HG03066 (cell line): ENCODE data around the gene HOXD13.

Experiments used
- ATAC-seq: cut with Tn5 transposase; IDR thresholded peaks from one replicate; pipeline ENCODE4 v1.9.1; 2021; ENCODE audit warnings: low read depth; ENCODE audit not compliant: unreplicated experiment

HOXD13 gene

GRCh38 chr2:176093145-176093897, 800 bp downstream of the HOXD13 start:
- no peak for ATAC-seq

DNA sequence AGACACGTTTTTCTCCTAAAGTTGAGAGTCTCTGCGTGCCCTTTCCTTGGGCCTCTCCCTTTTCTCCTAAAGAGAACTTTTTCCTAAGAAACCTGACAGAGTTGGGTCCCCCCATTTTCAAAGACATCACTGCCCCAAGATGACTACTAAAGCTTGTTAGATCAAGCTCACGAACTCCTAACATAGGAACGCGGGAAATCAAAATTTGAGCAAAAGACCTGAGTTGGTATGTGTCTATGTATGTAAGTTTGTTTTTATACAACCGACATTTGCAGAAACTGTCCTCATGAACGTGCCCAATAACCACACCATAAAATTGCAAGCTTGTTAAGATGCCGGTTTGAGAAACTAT, 1.4 kb downstream of the HOXD13 start:
- ATAC-seq, result no peak

GRCh38 chr2:176094349-176094748, 1.8 kb downstream of the HOXD13 start:
- ATAC-seq, result no peak

- no peak for ATAC-seq
These were observed 2.9 kb downstream of the HOXD13 start for GRCh38 chr2:176095421-176095820.

DNA sequence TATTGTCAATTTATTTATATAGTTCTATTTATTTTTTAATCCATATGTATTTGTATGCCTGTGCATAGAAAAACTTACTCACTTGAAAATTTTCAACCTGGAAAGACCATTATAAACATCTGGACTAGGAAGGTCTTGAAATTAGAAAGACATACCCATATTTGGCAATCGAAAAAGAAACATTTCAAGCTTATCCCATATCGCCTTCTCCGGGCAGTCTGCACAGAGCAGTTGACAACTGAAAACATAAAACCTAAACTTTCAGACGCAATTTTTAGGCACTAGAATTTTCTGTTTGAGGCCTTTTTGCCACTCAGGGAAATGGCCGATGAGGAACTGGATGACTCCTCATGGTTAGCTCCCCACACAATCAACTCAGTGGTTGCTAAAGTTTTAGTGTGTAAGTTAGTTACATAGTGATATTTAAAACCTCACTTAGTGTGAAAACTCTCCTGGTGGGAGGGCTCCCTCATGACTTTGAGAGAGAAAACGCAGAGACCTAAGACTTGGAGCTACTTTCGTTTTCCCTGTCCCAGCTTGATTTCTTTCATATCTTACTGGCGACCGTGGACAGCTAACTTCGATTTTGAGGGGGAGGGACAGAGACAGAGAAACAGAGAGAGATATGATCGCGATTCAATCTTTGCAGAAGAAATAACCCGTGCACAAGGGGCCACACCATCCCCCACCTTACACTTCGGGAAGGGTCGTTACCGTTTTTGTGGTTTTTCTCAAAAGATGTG, 3.9 kb downstream of the HOXD13 start:
- ATAC-seq, result no peak

- peak; percentile 84 for ATAC-seq
These were observed 4.7 kb downstream of the HOXD13 start for GRCh38 chr2:176096986-176097819.

DNA sequence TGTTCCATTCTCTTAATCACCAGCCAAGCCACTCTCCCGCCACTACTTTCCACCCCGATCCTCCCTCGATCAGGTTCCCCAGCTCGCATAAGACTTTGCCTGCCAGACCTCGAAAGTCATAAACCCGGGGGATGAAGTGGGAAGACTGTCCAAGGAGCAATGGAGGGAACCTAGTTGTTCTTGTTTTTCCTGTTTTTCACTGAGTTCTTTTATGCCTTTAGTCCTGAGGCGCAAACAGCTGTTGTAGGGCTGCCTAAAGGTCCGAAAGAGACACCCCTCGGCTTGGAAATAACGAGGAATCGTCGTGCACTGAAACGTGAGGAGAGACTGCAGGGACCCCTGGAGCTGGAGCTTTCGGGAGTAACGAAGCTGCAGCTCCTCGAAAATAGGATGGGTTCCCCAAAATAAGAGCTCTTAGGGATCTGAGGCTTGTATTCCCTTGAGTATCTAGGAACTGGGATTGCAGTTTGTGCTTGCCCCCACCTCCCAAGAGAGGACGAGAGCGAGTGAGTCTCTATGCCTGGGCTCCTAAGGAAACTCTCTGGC, 5.4 kb downstream of the HOXD13 start:
- ATAC-seq, result no peak

DNA sequence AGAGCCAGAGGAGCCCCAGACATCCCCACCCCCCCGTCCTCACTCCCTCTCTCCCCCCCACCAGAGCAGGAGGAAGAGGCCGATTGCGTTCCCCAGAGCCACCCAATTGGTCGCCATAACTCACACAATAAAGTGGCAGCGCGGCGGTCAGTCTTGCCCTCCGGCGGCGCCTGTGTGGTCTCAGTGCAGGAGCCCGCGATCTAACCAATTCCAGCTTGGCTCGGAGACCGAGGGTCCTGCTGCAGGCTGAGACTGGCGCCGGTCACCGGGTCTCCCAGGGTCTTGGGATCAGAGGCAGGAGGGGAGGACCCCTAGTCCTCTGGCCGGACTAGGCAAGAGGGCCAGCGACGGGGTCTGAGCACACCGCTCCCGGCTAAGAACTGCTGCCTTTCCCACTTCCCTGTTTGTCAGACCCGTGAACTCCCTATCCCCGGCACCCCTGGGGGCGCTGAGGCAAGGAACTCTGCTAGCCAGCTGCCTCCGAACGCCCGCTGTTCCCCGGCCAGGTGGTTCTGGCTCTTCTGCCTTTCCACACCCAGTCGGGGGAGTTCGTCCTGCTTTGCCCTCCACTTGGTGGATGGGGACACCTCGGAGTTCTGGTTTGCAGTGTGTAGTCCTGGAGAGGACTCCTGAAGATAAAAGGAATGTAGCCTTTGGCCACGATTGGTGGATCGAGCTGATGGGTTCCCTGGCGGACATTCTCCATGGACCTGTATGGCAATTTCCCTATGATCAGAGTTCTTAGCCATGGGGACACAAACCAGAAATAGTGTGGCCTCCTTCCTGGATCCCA, 6.0 kb downstream of the HOXD13 start:
- ATAC-seq, result no peak

- ATAC-seq, result no peak
These were observed 6.7 kb downstream of the HOXD13 start for GRCh38 chr2:176099159-176099727.

DNA sequence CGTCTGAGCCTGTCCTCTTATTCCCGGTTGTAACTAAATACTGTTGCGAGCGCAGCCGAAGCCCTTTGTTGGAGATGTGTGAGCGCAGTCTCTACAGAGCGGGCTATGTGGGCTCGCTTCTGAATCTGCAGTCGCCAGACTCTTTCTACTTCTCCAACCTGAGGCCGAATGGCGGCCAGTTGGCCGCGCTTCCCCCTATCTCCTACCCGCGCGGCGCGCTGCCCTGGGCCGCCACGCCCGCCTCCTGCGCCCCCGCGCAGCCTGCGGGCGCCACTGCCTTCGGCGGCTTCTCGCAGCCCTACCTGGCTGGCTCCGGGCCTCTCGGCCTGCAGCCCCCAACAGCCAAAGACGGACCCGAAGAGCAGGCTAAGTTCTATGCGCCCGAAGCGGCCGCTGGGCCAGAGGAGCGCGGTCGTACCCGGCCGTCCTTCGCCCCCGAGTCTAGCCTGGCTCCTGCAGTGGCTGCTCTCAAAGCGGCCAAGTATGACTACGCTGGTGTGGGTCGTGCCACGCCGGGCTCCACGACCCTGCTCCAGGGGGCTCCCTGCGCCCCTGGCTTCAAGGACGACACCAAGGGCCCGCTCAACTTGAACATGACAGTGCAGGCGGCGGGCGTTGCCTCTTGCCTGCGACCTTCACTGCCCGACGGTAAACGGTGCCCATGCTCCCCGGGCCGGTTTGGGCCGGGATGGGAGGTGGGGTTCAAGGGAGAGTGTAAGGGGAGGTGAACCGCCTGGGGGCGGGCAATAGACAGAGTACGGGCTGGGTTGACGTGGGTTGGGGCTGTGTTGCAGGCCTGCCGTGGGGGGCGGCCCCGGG, 7.4 kb downstream of the HOXD13 start, which contains the start of gene HOXD12:
Gene HOXD12, plus strand, starts transcription at position 68 of the 819 bp plus-strand sequence. Its CDS starts 7 bp downstream, at position 75.
- no peak for ATAC-seq

DNA sequence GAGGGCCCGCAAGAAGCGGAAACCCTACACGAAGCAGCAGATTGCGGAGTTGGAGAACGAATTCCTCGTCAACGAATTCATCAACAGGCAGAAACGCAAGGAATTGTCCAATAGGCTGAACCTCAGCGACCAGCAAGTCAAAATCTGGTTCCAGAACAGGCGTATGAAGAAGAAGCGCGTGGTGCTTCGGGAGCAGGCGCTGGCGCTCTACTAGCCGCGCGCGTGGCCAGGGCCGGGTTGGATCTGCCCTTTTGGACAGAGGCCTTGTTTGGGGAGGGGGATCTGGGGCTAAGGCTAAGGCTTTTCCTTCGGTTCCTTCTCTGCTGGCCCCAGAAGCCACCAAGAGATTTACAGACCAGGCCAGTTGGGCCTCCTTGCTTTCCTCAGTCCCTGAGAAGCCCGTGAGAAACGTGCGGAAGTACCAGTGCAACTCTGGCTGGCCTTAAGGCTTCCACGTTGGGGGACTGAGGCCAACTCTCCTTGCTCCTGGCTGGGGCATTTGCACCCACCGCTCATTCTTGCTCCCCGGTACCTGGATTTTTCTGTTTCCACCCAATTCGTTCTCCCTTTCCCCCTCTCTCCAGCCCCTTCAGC, 8.1 kb downstream of the HOXD13 start:
- ATAC-seq, result no peak

DNA sequence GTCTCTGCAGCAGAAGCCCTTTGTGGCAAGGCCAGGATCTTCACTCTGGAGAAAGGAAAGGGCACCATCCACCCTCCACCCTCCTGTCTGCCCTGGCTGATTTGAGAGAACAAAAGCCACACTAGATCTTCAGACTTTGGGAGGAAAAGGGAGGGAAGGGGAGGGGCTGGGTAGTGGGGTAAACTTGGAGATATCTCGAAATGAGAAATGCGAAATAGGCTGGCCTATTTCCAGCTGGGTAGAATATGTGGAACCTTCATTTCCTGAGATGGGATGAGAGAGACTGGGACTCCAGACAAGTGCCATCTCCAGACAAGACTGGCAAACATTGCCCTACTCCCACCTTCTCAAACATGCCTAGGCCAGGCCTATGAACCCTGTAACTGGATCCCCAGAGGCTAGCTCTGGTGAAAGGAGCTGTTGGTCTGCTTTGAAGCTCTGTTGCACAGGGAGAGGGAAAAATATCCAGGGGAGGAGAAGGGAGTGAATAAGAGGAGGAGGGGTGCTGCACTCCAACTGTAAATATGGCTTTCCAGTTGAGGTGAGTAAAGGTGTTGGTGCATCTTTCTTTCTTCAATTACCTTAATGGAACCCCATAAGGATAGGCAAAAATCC, 8.8 kb downstream of the HOXD13 start:
- ATAC-seq, result no peak

- no peak for ATAC-seq
These were observed 9.3 kb downstream of the HOXD13 start for GRCh38 chr2:176101842-176102241.

DNA sequence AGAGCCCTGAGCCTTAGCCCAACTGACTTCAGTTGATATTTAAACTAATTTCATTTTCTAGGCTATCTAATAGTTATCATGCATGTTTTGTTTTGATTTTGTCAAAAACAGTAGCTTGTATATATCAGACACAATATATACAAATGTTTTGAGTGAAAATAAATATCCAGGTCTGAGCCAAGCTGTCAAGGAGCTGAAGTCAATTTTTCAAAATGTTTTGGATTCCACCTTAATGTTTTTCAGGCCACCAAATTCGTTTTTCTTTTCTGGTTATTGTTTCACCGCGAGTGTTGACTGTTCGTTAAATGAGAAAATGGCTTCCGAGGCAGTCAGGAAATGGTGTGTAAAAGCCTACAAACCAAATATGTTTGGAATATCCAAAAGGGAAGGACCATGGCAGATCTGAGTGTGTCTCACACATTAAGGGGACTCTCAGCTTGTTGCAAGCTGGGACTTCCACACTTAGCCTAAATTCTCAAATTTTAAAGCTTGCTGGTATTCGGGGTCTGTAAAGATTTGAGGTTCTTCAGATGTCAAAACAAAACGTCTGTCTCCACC, 9.9 kb downstream of the HOXD13 start:
- no peak for ATAC-seq

DNA sequence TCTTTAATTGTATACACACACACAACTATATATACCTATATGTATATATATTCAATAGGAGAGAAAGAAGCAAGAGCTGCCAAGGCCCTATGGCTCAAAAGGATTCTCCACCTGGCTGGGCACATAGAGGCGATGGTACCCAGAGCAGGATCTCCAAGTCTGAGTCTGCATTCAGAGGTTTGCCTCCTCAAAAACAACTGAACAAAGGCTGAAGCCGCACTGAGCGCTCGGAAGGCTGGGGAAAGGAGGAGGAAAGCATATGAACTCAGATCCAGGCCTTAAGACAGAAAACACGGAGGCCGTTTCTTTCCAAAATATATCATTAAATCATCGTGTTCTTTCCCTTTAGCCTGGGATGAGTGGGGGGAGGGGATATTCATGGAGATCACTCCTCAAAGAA, 10.7 kb downstream of the HOXD13 start:
- no peak for ATAC-seq

DNA sequence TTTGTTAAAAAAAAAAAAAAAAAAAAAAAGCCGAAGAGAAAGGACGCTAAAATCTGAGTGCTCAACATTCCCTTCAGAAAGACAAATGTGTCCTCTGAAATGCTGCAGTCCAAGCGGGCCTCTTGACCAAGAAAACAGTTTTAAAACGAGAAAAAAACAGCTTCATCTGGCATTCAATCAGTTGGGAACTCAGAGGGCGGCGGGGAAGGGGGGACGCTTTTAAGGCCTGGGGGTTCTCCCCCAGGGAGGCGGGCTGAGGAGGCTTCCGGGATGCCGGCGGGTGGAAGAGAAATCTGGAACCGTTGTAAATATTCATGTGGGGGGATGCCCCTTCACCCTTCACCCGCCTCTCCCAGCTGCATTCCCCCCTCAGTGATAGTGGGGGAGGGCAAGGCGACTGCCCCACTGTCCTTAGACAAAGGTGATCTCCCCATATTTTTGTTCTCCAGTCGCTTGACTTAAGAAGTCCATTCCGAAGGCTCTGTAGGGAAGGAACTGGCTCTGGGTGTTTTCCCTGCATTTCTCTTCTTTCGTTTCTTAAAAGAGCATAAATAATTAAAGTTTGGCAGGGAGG, 11.3 kb downstream of the HOXD13 start:
- no peak for ATAC-seq

GRCh38 chr2:176104316-176105077, 12.0 kb downstream of the HOXD13 start:
- ATAC-seq, result no peak
